GM12874 (cell line): ENCODE results near the gene SAMHD1.

Experiments used
- TF ChIP-seq, protein P1 (sequence below): IDR thresholded peaks from 2 replicates; pipeline ENCODE4 v1.5.1; 2011; ENCODE audit warnings: low read depth, mild to moderate bottlenecking, control low read depth, low read length, moderate library complexity; ENCODE audit not compliant: insufficient read depth

Gene SAMHD1

DNA sequence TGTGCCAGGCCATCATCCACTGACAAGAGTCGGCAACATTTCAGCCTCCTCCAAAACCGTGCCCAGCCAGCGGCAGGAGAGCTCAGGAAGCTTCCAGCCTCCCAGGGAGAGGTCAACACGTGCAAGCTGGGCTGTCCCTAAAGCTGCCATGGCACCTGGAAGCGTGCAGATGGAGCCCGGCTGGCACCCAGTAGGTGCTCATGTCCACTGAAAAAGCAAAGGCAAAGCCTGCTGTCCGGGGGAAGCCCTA, 90.0 kb downstream of the SAMHD1 start:
- TF ChIP-seq, protein P1, sequence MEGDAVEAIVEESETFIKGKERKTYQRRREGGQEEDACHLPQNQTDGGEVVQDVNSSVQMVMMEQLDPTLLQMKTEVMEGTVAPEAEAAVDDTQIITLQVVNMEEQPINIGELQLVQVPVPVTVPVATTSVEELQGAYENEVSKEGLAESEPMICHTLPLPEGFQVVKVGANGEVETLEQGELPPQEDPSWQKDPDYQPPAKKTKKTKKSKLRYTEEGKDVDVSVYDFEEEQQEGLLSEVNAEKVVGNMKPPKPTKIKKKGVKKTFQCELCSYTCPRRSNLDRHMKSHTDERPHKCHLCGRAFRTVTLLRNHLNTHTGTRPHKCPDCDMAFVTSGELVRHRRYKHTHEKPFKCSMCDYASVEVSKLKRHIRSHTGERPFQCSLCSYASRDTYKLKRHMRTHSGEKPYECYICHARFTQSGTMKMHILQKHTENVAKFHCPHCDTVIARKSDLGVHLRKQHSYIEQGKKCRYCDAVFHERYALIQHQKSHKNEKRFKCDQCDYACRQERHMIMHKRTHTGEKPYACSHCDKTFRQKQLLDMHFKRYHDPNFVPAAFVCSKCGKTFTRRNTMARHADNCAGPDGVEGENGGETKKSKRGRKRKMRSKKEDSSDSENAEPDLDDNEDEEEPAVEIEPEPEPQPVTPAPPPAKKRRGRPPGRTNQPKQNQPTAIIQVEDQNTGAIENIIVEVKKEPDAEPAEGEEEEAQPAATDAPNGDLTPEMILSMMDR: no peak

DNA sequence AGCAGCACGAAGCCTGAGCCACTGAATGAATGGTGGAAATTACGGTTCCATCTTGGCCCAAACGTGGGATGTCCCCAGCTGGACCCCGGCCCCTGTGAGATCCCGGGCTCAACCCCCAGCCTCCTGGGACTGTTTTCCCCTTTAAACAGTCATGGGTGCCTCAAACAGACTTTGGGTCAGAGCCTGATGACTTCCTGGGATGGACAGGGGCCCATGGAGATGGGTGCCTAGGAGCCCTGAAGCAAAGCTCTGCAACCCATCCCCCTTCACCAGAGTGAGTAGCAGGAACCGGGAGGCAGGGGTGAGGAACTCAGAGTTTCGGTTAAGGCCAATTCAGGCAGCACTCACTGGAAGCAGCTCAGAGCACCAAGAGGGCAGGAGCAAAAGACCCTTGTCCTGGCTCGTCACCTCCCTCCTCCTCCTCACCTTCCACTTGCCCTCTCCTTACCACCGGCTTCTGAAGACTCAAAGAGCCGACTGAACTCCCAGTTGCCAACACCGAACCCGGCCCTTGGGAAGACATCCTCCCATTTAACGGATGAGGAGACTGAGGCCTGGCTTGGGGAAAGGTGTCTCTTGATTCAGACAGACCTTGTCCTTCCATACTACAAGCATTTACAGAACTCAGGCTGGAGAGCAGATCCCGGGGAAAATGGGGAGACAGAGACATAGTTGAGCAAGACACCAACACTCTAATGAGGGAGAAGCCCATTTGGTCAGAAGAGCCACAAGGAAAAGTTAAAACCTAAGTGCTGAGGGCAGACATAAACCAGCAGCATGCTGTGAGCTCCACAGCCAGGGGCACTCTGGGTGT, 90.5 kb downstream of the SAMHD1 start:
- TF ChIP-seq, protein P1: no peak

DNA sequence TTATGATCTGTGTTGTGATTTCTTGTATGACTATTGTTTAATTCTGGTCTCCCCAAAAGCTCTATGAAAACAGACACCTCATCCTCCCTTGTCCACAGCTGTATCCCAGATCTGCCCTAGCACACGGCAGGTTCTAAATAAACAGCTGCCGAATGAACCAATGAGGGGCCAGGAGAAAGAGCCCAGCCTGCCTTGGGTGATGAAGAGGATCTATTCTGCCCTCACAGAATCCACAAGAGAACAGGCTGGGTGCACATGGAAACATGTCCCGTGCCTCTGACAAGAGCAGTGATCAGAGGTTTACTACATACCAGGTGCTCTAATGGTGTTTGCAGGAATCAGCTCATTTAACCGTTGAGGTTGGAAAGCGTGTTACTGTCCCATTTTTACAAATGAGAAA, 91.2 kb downstream of the SAMHD1 start:
- TF ChIP-seq, protein P1: no peak

DNA sequence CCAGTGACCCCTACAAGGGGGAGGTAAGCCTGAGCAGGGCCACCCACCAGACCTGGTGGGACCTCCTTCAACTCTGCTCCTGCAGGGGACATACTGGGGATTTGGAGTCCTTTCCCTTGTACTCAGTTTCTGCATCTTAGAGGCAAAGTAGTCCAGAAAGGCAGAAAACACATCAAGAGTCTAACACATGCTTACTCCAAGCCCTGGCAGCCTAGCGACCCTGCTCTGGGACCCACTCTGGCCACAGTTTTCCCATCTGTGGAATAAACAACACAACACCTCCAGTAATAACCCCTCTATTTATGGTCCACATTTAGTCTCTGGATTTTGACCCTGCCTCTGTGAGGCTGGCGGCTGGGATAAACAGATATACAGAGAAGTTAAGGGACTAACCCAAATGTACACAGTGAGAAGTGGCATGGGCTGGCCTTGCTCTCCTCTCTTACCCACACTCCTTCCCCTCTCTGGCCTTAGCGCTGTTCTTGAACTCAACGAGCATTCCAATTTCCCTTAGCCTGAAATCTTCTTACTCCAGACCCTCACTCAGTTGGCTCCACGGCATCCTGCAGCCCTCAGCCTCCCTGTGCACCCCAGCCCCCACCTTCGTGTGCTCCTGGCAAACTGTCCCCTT, 91.7 kb downstream of the SAMHD1 start:
- TF ChIP-seq, protein P1: no peak

DNA sequence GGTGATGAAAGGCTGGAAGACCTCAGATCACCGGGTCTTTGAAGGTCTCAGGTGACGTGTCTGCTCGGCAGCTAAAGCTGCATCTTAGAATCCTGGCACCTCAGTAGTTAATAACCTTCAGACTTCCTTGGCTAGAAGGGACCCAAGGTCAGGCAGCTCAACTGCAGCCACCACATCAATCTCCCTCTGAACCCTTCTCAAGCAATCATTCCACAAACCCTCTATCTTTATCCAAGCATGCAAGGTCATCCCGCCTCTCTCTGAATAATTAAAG, 92.3 kb downstream of the SAMHD1 start:
- TF ChIP-seq, protein P1: no peak

DNA sequence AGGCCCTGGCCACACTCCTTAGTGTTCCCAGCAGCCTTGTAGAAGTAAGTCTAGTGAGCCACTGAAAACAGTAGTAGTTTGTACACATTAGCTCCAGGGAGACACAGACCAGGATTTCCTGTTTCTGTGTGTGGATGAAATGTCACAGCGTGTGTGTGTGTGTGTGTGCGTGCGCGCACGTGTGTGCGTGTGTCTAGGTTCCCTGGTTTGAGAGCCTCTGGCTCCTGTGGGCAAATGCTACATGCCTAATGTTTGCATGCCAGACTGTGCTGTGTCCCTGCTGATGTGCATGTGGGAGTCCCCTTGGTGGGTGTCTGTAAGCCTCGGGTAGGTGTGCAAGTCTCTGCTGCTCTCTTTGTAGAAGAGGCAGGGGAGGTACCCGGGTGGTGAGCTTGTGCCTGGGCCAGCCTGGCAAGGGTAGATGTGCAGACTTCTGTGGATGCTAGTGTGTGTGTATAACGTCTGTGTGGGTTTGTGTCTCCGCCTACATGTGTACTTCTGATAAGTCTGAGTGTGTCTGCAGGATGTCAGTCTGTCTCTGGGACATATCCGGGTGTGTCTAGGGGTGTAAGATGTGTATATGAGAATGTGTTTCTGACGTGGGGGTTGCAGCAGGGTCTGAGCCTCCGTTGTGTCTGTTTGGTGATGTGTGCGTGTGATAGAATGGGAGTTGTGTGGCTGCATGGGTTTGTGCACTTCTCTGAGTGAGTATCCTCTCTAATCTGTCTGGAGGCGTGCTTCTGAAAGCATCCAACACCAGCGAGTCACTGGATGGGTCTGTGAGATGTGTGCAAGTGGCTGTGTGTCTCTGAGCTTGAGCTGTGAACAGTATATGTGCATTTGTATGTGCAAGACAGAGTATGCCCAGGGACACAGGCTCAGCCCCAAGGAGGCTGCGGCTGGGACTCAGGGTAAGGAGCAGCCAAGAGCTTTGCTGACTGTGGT, 94.5 kb downstream of the SAMHD1 start:
- TF ChIP-seq, protein P1: no peak

DNA sequence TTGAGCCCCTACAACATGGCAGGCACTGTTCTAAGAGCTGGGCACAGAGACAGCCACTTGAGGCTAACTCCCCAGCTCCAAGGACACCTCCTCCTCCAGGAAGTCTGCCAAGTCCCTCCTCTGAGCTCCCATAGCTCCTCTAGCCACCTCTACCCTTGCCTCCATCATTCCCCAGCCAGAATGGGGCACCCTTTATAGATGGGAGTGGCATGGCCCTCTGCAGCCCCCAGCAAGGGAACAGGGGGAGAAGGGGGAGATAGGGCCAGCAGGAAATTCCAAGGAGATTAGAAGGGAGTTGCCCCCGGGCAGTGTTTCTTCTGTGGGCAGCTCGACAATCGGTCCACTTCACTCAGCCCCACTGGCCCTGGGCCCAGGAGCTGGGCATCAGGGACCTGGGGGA, 95.3 kb downstream of the SAMHD1 start:
- TF ChIP-seq, protein P1: no peak
